ENCODE results near the gene PTTG1.
"Not testable (repeated sequence)": the region's sequence is repeated elsewhere in the genome, so short reads cannot be mapped to it uniquely, and the experiment has no call there.

The PTTG1 gene

GRCh38 chr5:160432196-160432595 lies 10.5 kb downstream of the PTTG1 start:
- no peak overlapping the region for H3K4me3 Mint-ChIP-seq

GRCh38 chr5:160432787-160433186 lies 11.1 kb downstream of the PTTG1 start:
- Mint-ChIP-seq H3K36me3 (ENCODE audit: low read depth) (peaks cover 17% of the 10 kb centered on the region), H3K9me3 (no peaks in the 10 kb centered on the region), H3K27me3 (ENCODE audit: low read depth, poor library complexity) (no peaks in the 10 kb centered on the region), H3K4me3 (no peak overlapping the region), H3K4me1 (peaks cover 66% of the 10 kb centered on the region), H3K27ac (peak overlapping the region; percentile 86)
- DNase-seq: no peak
- TF ChIP-seq CTCF (IDR thresholded peaks at IDR 0.05): no peak

More at GRCh38 chr5:160432196-160432595, 10.5 kb downstream of the PTTG1 start:
- Mint-ChIP-seq H3K9me3 (no peaks in the 10 kb centered on the region), H3K27me3 (ENCODE audit: low read depth, poor library complexity) (no peaks in the 10 kb centered on the region), H3K27ac (no peak overlapping the region), H3K4me1 (peaks cover 66% of the 10 kb centered on the region), H3K36me3 (ENCODE audit: low read depth) (peaks cover 23% of the 10 kb centered on the region)
- no peak for TF ChIP-seq CTCF (IDR thresholded peaks at IDR 0.05)
- DNase-seq: no peak

DNA sequence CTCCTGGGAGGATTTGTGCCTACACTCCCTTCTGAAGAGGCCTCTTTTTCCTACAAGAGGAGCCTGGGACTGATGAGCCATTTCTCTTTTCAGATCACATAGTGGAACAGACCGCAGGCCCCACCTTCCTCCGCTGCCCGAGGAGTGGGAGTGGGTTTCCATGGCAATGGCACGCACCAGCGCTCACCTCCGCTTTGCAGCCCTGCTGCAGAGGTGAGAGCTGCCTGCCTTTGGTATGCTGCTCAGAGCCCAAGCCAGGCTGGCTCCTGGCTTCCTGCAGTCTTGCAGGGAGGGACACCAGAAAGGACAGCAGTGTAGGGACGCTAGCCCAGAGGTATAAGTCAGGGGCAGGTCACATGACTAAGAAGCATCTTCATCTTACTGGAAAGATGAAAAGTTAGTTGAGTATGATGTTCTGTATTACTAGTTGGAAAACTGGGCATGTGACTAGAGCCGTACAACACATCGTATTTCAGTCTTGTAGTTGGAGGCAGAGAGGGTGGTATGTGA lies 12.4 kb downstream of the PTTG1 start:
- Mint-ChIP-seq H3K27me3 (ENCODE audit: low read depth, poor library complexity) (no peaks in the 10 kb centered on the region), H3K9me3 (no peaks in the 10 kb centered on the region), H3K27ac (peak overlapping the region; percentile 86), H3K4me3 (peak overlapping the region; percentile 56), H3K4me1 (peaks cover 75% of the 10 kb centered on the region), H3K36me3 (ENCODE audit: low read depth) (peaks cover 7% of the 10 kb centered on the region)
- peak; percentile 85 for DNase-seq
- no peak for TF ChIP-seq CTCF (IDR thresholded peaks at IDR 0.05)

- TF ChIP-seq CTCF (IDR thresholded peaks at IDR 0.05): no peak
- no peak for DNase-seq
- Mint-ChIP-seq H3K9me3 (no peaks in the 10 kb centered on the region), H3K27me3 (ENCODE audit: low read depth, poor library complexity) (no peaks in the 10 kb centered on the region), H3K36me3 (ENCODE audit: low read depth) (no peaks in the 10 kb centered on the region), H3K4me3 (no peak overlapping the region), H3K27ac (no peak overlapping the region), H3K4me1 (peaks cover 70% of the 10 kb centered on the region)
Observed at GRCh38 chr5:160435532-160435931, 13.9 kb downstream of the PTTG1 start.

GRCh38 chr5:160436017-160436416 lies 14.4 kb downstream of the PTTG1 start:
- Mint-ChIP-seq H3K4me3 (no peak overlapping the region), H3K27ac (no peak overlapping the region), H3K9me3 (no peaks in the 10 kb centered on the region), H3K4me1 (peaks cover 65% of the 10 kb centered on the region), H3K27me3 (ENCODE audit: low read depth, poor library complexity) (no peaks in the 10 kb centered on the region), H3K36me3 (ENCODE audit: low read depth) (no peaks in the 10 kb centered on the region)
- TF ChIP-seq CTCF (IDR thresholded peaks at IDR 0.05): no peak
- no peak for DNase-seq

- H3K4me1 Mint-ChIP-seq: peaks cover 60% of the 10 kb centered on the region
- H3K36me3 Mint-ChIP-seq (ENCODE audit: low read depth); H3K4me3 Mint-ChIP-seq; H3K27ac Mint-ChIP-seq; DNase-seq; H3K9me3 Mint-ChIP-seq; H3K27me3 Mint-ChIP-seq (ENCODE audit: low read depth, poor library complexity): not testable (repeated sequence)
Observed at GRCh38 chr5:160436661-160437060, 15.0 kb downstream of the PTTG1 start.
